ENCODE measurements around the gene CLCNKB. TPM values are rescaled to one million over a fixed set of nuclear protein-coding genes. Genes with fewer than 3 reads are reported as not detected.
A peak's percentile ranks its signal among the peaks of the same experiment; 100 is the strongest.

Gene CLCNKB
- total RNA-seq, 1 experiment from 2014 or later: not detected

DNA sequence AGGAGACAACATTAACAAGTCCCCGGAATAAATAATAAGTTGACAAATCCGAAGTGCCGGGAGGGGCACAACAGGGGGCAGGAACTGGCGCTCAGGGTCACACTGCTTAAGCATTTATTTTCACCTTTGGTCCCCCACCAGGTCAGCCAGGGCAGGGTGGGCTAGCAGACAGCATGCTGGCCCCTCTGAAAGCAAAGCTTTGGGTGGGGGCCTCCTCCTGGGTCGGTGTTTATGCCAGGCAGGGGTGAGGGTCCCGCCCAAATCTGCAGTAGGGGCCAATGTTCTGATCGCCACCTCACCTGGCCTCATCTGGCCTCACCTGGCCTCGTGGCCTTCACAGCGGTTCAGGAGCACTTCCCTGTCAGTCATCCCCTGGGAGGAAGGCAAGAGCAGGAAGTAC is 38.1 kb downstream of the CLCNKB start:
- BruUV-seq (replicated peaks): no TSS peak
- H3K4me1 ChIP-seq (ENCODE audit: control insufficient read depth, insufficient read depth, low read length): peaks cover 39% of the 10 kb centered on the region
- ChIA-PET POLR2A (interaction anchor here (0.6 to 1.0 kb wide), 2 partner anchors 40 to 58 kb away, joined by 3 read pairs; no protein-coding TSS in a partner anchor), CTCF (interaction anchor here (0.5 to 2.7 kb wide), 13 partner anchors 14 to 477 kb away, joined by 3 to 25 read pairs (median 4); no protein-coding TSS in a partner anchor)
- H3K9me3 ChIP-seq (ENCODE audit: control insufficient read depth, insufficient read depth, low read depth, low read length): no peaks in the 10 kb centered on the region
- no peaks in the 10 kb centered on the region for H3K36me3 ChIP-seq (ENCODE audit: control insufficient read depth, insufficient read depth, low read length)
- H3K27me3 ChIP-seq (ENCODE audit: control insufficient read depth, insufficient read depth, low read length): no peaks in the 10 kb centered on the region
- intact Hi-C loops (cut with micrococcal nuclease; ENCODE audit: unreplicated experiment) (loop anchor here (1.0 to 2.0 kb wide), 2 partner anchors 41 to 105 kb away; no protein-coding TSS in a partner anchor), in situ Hi-C loops (cut with HindIII; ENCODE audit: low pct_unique_long_range_greater_than_20kb, low sequenced_read_pairs) (no loop called here)
- H3K4me3 ChIP-seq (ENCODE audit: low read depth in 2 of 2, low read length in 2 of 2): no peak overlapping the region
- DNase-seq (ENCODE audit: low read depth, low spot score) (no peak), ATAC-seq (no peak)
- peak overlapping the region; percentile 55 for H3K27ac ChIP-seq (ENCODE audit: low read length)
- TF ChIP-seq POLR2AphosphoS5 (IDR thresholded peaks at IDR 0.05; ENCODE audit: low read depth, low read length) (no peak), TCF7L2 (IDR thresholded peaks at IDR 0.05; ENCODE audit: low read depth, low read length) (no peak), SIN3A (IDR thresholded peaks at IDR 0.05; ENCODE audit: borderline replicate concordance, insufficient read depth, low read depth, low read length) (no peak)
- TF ChIP-seq, protein P1, sequence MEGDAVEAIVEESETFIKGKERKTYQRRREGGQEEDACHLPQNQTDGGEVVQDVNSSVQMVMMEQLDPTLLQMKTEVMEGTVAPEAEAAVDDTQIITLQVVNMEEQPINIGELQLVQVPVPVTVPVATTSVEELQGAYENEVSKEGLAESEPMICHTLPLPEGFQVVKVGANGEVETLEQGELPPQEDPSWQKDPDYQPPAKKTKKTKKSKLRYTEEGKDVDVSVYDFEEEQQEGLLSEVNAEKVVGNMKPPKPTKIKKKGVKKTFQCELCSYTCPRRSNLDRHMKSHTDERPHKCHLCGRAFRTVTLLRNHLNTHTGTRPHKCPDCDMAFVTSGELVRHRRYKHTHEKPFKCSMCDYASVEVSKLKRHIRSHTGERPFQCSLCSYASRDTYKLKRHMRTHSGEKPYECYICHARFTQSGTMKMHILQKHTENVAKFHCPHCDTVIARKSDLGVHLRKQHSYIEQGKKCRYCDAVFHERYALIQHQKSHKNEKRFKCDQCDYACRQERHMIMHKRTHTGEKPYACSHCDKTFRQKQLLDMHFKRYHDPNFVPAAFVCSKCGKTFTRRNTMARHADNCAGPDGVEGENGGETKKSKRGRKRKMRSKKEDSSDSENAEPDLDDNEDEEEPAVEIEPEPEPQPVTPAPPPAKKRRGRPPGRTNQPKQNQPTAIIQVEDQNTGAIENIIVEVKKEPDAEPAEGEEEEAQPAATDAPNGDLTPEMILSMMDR (IDR thresholded peaks at IDR 0.05): no peak
- TF ChIP-seq, protein P2, sequence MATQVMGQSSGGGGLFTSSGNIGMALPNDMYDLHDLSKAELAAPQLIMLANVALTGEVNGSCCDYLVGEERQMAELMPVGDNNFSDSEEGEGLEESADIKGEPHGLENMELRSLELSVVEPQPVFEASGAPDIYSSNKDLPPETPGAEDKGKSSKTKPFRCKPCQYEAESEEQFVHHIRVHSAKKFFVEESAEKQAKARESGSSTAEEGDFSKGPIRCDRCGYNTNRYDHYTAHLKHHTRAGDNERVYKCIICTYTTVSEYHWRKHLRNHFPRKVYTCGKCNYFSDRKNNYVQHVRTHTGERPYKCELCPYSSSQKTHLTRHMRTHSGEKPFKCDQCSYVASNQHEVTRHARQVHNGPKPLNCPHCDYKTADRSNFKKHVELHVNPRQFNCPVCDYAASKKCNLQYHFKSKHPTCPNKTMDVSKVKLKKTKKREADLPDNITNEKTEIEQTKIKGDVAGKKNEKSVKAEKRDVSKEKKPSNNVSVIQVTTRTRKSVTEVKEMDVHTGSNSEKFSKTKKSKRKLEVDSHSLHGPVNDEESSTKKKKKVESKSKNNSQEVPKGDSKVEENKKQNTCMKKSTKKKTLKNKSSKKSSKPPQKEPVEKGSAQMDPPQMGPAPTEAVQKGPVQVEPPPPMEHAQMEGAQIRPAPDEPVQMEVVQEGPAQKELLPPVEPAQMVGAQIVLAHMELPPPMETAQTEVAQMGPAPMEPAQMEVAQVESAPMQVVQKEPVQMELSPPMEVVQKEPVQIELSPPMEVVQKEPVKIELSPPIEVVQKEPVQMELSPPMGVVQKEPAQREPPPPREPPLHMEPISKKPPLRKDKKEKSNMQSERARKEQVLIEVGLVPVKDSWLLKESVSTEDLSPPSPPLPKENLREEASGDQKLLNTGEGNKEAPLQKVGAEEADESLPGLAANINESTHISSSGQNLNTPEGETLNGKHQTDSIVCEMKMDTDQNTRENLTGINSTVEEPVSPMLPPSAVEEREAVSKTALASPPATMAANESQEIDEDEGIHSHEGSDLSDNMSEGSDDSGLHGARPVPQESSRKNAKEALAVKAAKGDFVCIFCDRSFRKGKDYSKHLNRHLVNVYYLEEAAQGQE (IDR thresholded peaks at IDR 0.05; ENCODE audit: insufficient read depth in 1 of 2, low read depth in 2 of 2, low read length in 1 of 2): no peak

DNA sequence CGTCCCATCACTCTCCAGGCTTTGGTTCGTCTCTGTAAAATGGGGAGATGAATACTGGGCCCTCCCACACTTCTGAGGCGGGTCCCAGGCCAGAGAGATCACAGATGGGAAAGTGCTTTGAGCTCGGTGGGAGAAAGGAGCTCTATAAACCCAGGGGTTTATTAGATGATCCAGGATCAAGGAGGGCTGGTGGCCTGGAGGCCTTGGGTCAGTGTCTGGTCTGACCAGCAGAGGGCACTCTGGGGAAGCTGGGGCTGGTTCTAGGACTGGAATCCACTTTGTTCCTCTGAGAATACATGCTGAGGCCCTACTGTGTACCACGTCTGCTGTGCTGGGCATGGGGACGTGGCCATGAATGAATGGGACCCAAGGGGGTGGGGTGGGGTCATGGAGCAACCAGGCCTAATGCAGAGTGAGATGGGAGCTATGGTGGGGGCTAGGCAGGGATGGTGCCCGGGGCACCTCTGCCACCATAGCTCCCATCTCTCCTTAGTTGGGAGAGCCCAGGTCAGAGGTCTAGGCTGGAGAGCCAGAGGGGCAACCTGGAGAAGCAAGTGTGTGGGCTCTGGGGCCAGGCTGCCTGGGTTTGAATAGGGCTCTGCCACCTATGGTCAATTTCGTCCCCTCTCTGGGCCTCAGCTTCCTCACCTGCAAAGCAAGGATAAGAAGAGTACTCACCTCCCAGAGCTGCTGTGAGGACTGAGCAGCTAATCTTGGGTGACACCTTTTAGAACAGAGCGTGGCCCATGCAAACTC is 38.9 kb downstream of the CLCNKB start:
- ChIA-PET CTCF (interaction anchor here (0.5 to 2.7 kb wide), 19 partner anchors 11 to 478 kb away, joined by 3 to 25 read pairs (median 4); no protein-coding TSS in a partner anchor), POLR2A (interaction anchor here (0.5 to 1.0 kb wide), 2 partner anchors 57 to 72 kb away, joined by 3 to 9 read pairs; no protein-coding TSS in a partner anchor)
- BruUV-seq (replicated peaks): no TSS peak
- Histone ChIP-seq H3K4me1 (ENCODE audit: control insufficient read depth, insufficient read depth, low read length) (peaks cover 31% of the 10 kb centered on the region), H3K27ac (ENCODE audit: low read length) (peak overlapping the region; percentile 55), H3K27me3 (ENCODE audit: control insufficient read depth, insufficient read depth, low read length) (no peaks in the 10 kb centered on the region), H3K9me3 (ENCODE audit: control insufficient read depth, insufficient read depth, low read depth, low read length) (no peaks in the 10 kb centered on the region), H3K36me3 (ENCODE audit: control insufficient read depth, insufficient read depth, low read length) (no peaks in the 10 kb centered on the region), H3K4me3 (ENCODE audit: low read depth in 2 of 2, low read length in 2 of 2) (no peak overlapping the region)
- TF ChIP-seq, protein P2 (IDR thresholded peaks at IDR 0.05; ENCODE audit: insufficient read depth in 1 of 2, low read depth in 2 of 2, low read length in 1 of 2): no peak
- TF ChIP-seq, protein P1 (IDR thresholded peaks at IDR 0.05): peak; percentile 97
- DNase-seq (ENCODE audit: low read depth, low spot score) (no peak), ATAC-seq (peak; percentile 80)
- in situ Hi-C loops (cut with HindIII; ENCODE audit: low pct_unique_long_range_greater_than_20kb, low sequenced_read_pairs): no loop called here
- intact Hi-C loops (cut with micrococcal nuclease; ENCODE audit: unreplicated experiment): loop anchor here (1.0 to 2.0 kb wide), 2 partner anchors 40 to 104 kb away; no protein-coding TSS in a partner anchor
